Anterior cingulate cortex (tissue), 58 donors: ENCODE data around the gene ACTN4.

Experiments
- DNase-seq, 58 donors: peaks; one replicate each; lab custom pipeline; 2025; lab: John Stamatoyannopoulos, UW

The ACTN4 gene

DNA sequence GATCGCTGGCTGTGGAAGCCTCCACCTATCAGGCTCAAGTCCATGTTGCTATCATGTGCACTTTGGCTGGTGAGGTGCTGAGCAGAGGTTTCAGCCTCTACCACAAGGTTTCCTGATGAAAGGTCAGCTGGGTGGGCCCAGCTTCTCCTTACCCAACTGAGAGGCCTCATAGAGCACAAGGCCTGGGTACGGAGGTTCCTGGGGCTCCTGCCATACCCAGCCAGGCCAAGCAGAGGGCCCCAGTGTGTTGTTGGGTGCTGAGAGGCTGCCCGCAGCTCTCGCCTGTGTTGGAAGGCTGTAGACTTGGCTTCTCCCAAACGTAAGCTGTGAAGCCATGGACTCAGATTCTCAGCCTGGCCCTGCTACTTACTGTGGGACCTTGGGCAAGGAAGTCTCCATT, 28.2 kb downstream of the ACTN4 start:
- DNase-seq: peak in 11 of 58 donors; percentile 10 to 42 (median 30)

- no peak for DNase-seq
Observed at GRCh38 chr19:38676023-38676877, 28.8 kb downstream of the ACTN4 start.

- no peak for DNase-seq
Observed at GRCh38 chr19:38676878-38677646, 29.6 kb downstream of the ACTN4 start.

GRCh38 chr19:38678217-38678890, 30.9 kb downstream of the ACTN4 start:
- DNase-seq: no peak

- no peak for DNase-seq
Observed at GRCh38 chr19:38678891-38679494, 31.5 kb downstream of the ACTN4 start.

GRCh38 chr19:38679839-38680238, 32.4 kb downstream of the ACTN4 start:
- DNase-seq: no peak

- DNase-seq: no peak
Observed at GRCh38 chr19:38682195-38682867, 34.9 kb downstream of the ACTN4 start.

DNA sequence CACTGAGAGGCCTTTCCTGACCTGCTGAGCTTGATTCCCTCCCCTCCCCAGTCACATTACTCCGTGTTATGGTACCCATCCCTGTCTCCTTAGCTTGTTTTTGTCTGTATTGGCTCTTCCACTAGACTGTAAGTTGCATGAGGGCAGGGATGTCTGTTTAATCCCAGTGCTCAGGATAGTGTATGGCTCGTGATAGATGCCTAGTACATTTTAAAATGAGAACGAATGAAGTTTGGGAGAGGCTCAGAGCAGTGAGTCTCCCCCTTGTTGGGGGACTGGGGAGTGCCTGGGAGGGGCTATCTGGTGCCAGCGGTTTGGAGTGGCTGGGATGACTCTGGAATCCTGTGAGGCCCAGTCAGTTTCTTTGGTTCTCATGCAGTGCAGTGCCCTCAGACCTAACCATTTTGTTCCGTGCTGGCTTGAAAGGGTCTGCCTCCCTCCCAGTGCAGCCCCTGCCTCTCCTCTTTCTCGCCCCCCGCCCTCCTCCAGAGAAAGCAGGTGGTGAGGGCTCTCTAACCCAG, 35.5 kb downstream of the ACTN4 start:
- DNase-seq: no peak

DNA sequence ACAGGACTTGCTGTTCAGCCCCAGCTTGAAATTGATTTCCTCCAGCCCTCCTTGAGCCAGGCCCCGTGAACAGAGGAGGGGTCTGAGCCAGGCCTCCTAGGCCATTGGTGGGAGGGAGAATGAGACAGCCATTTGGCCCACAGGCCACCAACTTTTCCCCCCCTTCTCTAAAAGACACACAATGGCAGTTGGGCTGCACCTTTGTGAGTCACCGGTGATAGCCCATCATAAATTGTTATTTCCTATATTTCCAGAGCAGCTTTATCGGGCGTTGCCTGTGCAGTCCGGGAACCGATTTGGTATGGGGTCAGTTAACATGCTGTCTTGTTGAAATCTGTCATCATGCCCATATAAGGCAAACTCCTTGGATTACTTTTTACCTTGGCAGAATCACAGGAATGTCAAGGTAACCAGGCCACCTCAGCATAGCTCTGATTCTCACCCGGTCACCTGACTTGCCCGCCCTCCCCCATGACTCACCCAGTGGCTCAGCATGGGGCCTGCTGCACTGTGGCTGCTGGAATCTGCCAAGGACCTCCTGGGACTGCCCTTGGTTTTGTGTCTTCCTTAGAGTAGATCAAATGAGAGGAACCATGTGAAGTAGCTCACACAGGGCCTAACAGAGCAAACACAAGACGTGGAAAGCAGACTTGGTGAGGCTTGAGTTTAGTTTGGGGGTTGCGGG, 36.1 kb downstream of the ACTN4 start:
- DNase-seq: peak in 2 of 58 donors; percentile 23 to 26

GRCh38 chr19:38684078-38684861, 36.8 kb downstream of the ACTN4 start:
- DNase-seq: no peak

- DNase-seq: no peak
Observed at GRCh38 chr19:38684862-38685665, 37.6 kb downstream of the ACTN4 start.

GRCh38 chr19:38685666-38686529, 38.4 kb downstream of the ACTN4 start:
- no peak for DNase-seq

GRCh38 chr19:38686530-38686888, 39.1 kb downstream of the ACTN4 start:
- DNase-seq: no peak

GRCh38 chr19:38687837-38688378, 40.5 kb downstream of the ACTN4 start:
- DNase-seq: no peak

- DNase-seq: no peak
Observed at GRCh38 chr19:38690146-38690545, 42.7 kb downstream of the ACTN4 start.

DNA sequence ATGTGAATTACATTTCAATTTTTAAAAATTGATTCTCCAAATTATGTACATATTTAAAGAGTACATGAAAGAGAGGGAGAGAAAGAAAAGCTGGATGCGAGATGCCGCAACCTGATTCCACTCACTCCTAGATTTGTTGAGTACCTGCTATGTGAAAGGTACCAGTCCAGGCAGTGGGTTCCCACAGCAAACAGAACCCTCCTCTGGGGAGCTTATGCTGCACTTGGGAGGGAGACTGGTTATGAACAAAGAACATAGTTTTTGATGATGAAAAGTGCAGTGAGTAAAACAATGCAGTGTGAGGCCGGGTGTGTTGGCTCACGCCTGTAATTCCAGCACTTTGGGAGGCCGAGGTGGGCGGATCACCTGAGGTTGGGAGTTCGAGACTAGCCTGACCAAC, 43.4 kb downstream of the ACTN4 start:
- DNase-seq: no peak
